Measurements from ENCODE around the gene PLCB4.

PLCB4 gene

GRCh38 chr20:9478771-9479170 lies 409.9 kb downstream of the PLCB4 start:
- DNase-seq = peak in 1 of 2 experiments; percentile 34

DNA sequence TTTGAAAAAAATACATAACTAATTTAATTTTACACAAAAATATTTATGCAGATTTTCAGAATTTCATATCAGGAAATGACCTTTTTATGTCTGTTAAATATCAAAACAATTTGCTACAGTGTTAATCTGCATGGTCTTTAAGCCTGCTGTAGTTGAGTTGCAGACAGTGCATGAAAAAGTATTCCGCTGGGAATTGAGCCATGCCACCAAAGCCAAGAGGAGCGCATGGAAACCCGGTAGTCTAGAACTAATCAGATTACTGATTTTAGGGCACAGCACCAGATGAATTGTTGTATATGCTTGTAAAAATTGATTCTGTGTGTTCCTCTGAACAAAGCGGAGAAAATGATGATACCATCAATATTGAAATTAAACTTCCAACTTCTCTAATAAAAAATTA lies 411.2 kb downstream of the PLCB4 start:
- peak; percentile 51 to 90 for DNase-seq

- no peak for DNase-seq
Observed at GRCh38 chr20:9482180-9482579, 413.3 kb downstream of the PLCB4 start.

DNA sequence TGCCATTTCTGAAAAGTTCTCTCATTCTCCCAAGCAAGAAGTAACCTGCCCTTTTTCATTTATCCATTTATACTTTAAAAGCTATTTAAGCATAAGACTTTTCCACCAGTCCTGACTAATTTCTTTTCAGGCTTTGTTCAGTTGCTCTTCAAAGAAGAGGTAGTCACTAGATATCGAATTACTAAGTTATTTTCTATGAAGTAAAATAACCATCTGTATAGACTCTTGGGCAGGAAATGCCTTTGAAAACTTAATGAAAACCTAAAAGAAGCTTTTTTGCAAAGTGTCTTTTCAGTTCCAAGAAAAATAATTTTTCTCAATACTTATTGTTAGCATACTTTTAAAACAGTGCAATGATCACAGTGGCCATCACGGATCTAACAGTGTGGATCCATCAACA lies 414.2 kb downstream of the PLCB4 start:
- DNase-seq = no peak

GRCh38 chr20:9485614-9486340 lies 416.9 kb downstream of the PLCB4 start:
- DNase-seq = no peak

GRCh38 chr20:9487231-9487630 lies 418.3 kb downstream of the PLCB4 start:
- no peak for DNase-seq

GRCh38 chr20:9488063-9488462 lies 419.2 kb downstream of the PLCB4 start:
- no peak for DNase-seq

DNA sequence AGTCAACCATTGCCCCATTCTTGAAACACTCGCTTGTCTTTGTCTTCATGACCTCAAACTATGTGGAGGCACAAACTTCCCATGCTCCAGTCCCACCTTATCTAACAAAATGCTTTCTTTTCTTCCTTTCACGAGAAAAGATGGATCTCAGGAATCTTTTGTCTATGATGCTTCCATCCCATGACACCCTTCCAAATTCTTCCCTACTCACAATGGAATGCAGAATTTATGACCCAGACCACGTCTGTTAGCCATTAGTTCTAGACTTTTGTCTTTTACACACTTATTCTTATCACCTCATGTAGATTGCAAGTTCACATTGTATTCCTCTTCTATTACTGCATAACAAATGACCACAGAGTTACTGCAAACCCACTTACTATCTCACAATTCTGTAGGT lies 421.3 kb downstream of the PLCB4 start:
- DNase-seq = no peak

- no peak for DNase-seq
Observed at GRCh38 chr20:9490631-9491030, 421.7 kb downstream of the PLCB4 start.

- DNase-seq = no peak
Observed at GRCh38 chr20:9491324-9491723, 422.4 kb downstream of the PLCB4 start.

GRCh38 chr20:9492067-9492466 lies 423.2 kb downstream of the PLCB4 start:
- DNase-seq = no peak

GRCh38 chr20:9493803-9494202 lies 424.9 kb downstream of the PLCB4 start:
- DNase-seq = peak; percentile 52 to 78

DNA sequence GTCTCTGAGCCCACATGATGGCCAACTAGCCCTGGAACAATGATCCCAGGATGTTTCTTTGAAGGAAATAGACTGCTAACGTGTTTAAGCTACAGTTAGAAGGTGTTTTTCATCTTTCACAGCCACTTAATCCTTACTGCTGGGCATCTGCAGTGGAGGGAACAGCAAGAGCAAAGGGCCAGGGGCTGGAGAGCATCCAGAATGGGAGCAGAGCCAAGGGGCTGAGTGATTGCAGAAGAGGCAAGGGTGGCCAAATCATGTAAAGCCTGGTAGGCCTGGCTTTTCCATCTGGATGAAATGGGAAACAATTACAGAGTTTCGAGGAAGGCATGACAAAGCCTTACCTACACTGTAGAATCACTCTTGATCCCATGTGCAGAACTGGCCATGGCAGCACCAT lies 426.8 kb downstream of the PLCB4 start:
- DNase-seq = peak; percentile 17 to 86

- peak in 1 of 2 experiments; percentile 58 for DNase-seq
Observed at GRCh38 chr20:9496155-9496554, 427.3 kb downstream of the PLCB4 start.

DNA sequence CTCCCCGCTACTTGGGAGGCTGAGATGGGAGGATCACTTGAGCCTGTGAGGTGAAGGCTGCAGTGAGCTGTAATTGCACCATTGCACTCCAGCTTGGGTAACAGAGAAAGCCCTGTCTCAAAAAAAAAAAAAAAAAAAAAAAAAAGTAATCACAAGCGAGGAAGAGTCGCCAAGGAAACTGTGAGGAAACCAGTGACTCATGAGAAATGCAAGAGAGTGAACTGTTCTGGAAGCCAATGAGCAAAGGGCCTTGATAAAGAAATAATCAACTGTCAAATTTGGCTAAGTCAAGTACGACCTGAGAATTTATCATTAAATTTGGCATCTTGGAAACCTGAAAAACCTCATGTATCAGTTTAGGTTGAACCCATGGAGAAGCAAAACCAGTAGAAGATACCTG lies 429.4 kb downstream of the PLCB4 start:
- peak in 1 of 2 experiments; percentile 10 for DNase-seq

- no peak for DNase-seq
Observed at GRCh38 chr20:9499126-9499899, 430.4 kb downstream of the PLCB4 start.

DNA sequence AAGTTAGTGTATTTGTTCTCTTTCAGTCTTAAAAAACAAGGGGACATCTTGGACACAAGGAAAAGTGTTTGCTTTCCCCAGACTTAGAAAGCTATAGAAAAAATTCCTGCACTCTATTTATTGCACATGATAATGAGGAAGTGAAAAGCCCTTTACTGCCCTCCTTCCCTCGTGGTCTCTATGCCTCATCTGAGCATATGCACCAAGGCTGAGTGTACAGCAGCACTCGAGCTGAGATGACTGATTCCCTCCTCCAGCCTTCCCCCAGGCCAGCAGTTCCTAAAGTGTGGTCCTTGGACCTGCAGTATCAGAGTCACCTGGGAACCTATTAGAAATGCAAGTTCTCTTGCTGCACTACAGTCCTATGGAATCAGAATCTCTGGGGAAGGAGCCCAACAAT lies 431.2 kb downstream of the PLCB4 start:
- DNase-seq = no peak

- DNase-seq = no peak
Observed at GRCh38 chr20:9501473-9501872, 432.6 kb downstream of the PLCB4 start.

- no peak for DNase-seq
Observed at GRCh38 chr20:9503526-9504245, 434.8 kb downstream of the PLCB4 start.

GRCh38 chr20:9506280-9506821 lies 437.5 kb downstream of the PLCB4 start:
- DNase-seq = no peak

DNA sequence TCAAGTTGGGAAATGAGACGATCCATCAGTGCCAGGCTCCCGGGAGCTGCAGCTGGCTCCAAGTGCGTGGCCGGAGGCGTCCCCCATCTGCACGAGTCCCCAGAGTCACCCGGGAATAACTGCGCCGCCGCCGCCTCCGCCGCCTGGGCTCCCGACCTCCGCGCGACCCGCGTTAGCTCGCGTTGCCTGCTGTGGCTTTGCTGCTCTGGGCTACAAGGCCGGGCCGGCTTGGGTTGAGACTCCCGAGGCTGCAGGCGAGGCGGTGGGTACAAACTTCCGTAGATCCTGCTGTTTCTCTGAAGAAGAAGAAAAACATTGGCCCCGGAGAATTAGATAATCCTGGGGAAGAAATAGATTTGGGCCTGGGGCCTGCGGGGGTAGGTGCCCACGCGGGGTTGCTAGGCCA lies 438.1 kb downstream of the PLCB4 start:
- DNase-seq = no peak

DNA sequence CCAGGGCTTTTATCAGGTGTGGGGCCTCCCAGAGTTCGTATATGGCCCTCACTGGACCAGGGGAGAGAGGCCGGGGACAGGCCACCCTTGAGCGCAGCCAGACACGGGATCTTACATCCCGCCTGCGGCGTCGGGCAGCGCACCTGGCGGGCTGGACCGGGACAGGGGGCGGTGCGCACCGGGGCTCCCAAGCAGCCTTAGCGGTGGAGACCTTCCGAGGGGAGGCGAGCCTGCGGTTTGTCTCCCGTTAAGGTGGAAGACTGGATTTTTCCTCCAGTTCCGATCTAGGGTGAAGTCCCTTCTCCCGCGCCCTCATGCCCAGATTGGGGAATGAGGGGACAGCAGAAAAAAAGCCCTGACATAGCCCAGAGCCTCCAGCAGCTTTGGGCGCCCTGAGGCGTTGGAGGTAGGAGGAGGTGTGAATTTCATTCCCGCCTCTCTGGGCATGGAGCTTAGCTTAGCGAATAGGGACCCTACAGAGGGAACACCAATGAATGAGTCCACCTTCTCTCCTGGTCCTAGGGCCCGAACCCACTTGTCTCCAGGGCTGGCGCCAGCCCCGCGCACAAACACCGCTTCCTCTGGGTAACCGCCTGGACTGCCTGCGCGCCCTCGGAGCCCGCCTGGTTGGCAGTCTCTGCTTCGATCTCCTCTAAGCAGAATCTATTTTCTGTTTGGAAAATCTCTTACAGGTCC lies 438.8 kb downstream of the PLCB4 start:
- DNase-seq = no peak

- DNase-seq = no peak
Observed at GRCh38 chr20:9508240-9508661, 439.4 kb downstream of the PLCB4 start.

Measured in NCI-H446 (cell line).